HG02623 (cell line): Measurements from ENCODE around the gene LSAMP.
"Not testable (repeated sequence)": the region's sequence is repeated elsewhere in the genome, so short reads cannot be mapped to it uniquely, and the experiment has no call there.

Experiments
- ATAC-seq: cut with Tn5 transposase; IDR thresholded peaks from one replicate; pipeline ENCODE4 v1.9.1; 2021; ENCODE audit warnings: moderate library complexity; ENCODE audit not compliant: unreplicated experiment

Gene LSAMP

DNA sequence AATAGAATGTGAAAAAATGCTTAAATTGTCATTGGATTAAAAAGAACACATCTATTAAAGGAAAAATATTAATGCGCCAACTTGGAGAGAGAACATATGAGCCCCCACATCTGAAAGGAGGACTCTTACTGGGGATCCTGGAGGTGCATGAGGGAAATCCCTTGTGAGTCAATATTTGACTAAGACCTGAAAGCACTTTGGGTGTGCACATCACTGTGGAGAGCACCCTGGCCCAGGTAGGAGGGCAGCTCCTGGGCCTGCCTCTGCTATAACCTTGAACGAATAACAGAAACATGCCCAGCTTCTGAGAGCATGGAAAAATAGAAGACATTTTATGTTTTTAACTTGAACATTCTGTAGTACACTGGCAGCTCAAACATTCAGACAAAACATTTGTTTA is 622.2 kb downstream of the LSAMP start:
- ATAC-seq, result no peak

- no peak for ATAC-seq
These were observed 622.7 kb downstream of the LSAMP start for GRCh38 chr3:115822579-115822978.

GRCh38 chr3:115819785-115820384 is 625.4 kb downstream of the LSAMP start:
- ATAC-seq, result peak; percentile 97

DNA sequence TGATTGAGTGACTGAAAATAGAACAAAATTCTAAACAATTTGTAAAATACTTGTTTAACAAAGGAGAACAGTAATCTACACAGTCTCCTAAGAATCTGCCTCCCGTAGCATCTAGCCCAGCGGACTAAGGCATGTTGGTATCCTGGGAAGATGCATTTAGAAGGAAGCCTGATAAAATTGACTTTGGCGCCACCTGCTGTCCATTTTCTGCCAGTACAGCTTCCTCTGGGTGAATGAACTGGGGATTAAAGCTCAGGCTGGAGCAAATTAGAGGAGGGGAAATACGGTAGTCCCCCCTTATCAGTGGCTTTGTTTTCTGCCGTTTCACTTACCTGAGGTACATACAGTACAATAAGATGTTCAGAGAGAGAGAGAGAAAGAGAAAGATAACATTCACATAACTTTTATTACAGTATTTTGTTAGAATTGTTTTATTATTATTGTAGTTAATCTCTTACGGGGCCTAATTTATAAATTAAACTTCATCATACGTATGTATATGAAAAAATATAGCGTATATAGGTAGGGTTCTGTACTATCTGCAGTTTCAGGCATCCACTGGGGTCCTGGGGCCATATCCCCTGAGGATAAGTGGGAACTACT is 630.4 kb downstream of the LSAMP start:
- peak; percentile 40 for ATAC-seq

GRCh38 chr3:115814006-115814405 is 631.3 kb downstream of the LSAMP start:
- no peak for ATAC-seq

- no peak for ATAC-seq
These were observed 636.5 kb downstream of the LSAMP start for GRCh38 chr3:115808816-115809215.

DNA sequence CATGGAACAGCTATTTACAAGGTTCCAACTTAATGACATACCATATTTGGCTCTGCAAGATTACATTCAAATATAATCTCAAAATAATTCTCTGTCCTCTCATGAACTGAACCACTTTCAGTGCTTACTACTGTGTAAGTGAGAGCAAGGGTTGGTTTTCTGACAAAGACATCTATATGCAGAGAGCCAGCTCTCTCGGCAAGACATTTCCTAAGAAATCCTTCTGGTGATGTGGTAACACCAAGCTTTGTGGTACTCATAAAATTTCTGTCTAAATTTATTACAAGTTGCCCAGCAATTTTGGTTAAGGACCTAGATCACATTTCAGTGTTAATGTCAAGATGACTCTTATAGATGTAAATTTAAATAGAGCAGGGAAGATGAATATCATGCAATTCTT is 637.0 kb downstream of the LSAMP start:
- no peak for ATAC-seq

DNA sequence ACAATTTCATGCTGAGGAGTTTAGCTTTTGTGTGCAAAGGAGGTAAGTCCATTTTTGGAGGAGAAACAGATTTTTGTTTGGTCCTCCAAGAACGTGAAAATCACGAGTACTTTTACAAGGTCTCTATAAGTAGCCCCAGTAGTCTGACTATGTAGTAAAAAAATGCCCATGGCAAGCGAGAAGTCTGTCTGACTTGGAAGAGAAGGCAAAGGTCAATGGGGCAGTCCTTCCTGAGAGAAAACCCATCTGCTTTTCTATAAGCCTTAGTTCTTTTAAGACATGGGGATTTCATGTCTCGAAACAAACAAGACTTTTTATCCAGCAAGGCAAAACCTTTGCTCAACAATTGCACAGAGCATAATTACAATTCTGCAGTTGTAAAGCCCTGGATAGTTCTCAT is 638.8 kb downstream of the LSAMP start:
- ATAC-seq, result no peak

GRCh38 chr3:115805520-115805919 is 639.8 kb downstream of the LSAMP start:
- no peak for ATAC-seq

GRCh38 chr3:115804713-115805119 is 640.6 kb downstream of the LSAMP start:
- ATAC-seq, result no peak

DNA sequence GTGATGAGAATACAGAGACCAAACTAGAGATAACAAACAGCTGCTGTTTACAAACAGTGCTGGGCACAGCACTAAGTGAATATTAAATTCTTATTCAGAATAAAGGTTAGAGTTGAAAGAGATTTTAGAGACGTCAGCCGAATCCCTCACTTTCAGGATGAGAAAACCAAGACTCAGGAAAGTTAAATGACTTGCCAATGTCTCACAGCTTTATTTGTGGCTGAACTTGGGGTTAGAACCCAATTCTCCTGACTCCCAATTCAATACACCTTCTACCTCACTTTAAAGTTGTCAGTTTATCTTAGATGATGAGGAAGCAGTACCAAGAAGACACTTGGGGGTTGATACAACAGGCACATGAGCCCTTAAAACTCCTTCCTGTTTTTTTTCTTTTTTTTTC is 641.1 kb downstream of the LSAMP start:
- no peak for ATAC-seq

GRCh38 chr3:115803661-115804060 is 641.6 kb downstream of the LSAMP start:
- ATAC-seq, result no peak

GRCh38 chr3:115800489-115801075 is 644.7 kb downstream of the LSAMP start:
- no peak for ATAC-seq

DNA sequence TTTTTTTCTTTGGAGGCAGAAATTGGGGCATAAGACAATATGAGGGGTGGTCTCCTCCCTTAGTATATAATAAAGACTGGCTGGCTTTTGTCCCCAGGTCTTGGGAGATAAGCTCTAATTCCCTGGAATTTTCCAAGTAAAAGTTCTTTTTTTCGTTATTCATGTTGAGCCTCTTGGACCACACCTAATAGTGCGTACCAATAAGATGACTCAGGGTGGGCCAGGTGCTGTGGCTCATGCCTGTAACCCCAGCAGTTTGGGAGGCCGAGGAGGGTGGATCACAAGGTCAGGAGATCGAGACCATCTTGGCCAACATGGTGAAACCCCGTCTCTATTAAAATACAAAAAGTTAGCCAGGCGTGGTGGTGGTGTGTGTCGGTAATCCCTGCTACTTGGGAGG is 645.2 kb downstream of the LSAMP start:
- ATAC-seq, result not testable (repeated sequence)

DNA sequence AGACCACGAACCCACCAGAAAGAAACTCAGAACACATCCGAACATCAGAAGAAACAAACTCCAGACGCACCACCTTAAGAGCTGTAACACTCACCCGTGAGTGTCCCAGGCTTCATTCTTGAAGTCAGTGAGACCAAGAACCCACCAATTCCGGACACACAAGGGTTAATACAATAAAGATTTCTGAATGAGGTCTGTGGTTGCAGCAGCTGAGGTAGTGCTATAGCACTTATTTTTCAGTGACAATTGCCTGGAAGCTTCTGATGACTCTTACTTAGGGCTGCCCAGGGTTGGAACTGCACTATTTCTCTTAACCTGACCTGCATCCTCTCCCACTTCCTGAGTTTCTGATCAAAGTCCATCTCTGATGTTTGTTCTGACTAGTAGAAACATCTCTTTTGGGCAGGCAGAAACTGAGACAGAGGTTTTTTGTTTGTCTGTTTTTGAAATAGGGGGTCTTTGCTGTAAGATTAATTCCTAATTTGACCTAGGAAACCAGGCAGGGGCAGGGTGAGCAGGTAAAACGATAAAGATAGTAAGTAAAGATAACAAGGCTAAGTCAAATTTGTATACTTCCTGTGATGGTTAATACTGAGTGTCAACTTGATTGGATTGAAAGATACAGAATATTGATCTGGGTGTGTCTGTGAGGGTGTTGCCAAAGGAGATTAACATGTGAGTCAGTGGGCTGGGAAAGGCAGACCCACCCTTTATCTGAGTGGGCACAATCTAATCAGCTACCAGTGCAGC is 652.9 kb downstream of the LSAMP start:
- no peak for ATAC-seq

GRCh38 chr3:115791271-115792153 is 653.8 kb downstream of the LSAMP start:
- not testable (repeated sequence) for ATAC-seq

GRCh38 chr3:115790759-115791158 is 654.5 kb downstream of the LSAMP start:
- no peak for ATAC-seq

DNA sequence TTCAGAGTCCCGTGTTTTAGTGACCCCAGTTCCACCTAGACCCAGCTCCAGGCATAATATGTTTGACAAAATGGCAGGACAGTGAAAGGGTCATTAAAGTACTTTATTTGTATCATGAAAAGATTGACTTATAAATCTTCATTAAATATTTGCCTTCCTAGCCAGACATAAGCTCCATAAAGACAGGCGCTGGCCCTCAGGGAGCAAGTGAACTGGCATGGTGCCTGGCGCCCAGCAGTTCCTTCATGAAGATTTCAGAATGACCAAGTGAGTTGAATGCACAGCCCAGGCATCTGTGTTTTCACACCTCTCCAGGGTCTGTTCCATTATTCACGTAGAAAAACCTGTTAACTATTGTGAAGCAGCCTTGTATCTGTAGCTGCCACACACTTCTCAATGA is 655.8 kb downstream of the LSAMP start:
- ATAC-seq, result no peak

DNA sequence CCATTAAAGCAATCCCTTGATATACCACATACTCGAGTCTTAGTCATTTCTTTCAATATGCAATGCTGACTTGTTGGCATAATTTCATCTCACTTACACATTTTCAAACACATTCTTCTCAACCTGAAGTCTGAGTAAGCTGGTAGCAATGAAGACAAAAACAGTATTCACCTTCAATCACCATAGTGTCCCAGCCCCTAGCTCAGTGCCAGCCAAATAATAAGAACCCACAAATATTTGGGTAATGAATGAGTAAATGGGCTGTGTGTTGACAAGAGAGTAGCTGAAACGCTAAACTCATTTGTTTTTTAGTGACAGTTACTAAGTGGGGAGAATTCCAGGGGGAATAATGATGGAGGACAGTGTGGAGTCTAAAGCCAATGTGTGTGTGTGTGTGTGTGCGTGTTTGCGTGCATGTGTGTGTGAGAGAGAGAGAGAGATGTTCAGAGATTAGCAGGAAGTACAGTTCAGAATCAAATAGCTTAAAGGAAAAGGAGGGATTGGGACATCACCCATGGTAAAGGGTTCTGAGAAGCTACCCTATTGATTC is 656.3 kb downstream of the LSAMP start:
- no peak for ATAC-seq

GRCh38 chr3:115787818-115788217 is 657.5 kb downstream of the LSAMP start:
- ATAC-seq, result no peak

DNA sequence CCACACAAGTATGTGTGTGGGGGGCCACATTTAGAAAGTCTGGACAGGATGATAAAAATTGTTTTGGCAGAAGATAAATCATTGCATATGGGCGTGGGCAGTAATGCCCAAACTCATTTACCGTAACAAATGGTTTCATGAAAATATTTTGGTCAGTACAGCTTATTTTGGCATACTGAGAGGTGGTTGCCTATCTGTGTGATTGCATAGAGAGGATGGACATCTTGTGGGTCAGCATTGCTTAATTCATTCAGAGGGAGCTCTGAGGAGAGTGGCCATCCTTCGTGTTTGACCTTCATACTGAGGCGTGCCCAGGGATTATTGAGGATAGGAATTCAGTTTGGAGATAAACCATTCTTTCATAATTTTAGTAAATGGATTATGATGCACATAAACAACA is 659.5 kb downstream of the LSAMP start:
- no peak for ATAC-seq
